Pons (tissue), 1 donor: ENCODE measurements around the gene TTC17.
A peak's percentile ranks its signal among the peaks of the same experiment; 100 is the strongest.

ENCODE experiments used
- DNase-seq: peaks from one replicate; pipeline ENCODE4 v3.0.0-alpha.2; 2016; ENCODE audit warnings: low spot score

TTC17 gene

GRCh38 chr11:43532041-43532440 is 173.3 kb downstream of the TTC17 start:
- peak; percentile 73 for DNase-seq

DNA sequence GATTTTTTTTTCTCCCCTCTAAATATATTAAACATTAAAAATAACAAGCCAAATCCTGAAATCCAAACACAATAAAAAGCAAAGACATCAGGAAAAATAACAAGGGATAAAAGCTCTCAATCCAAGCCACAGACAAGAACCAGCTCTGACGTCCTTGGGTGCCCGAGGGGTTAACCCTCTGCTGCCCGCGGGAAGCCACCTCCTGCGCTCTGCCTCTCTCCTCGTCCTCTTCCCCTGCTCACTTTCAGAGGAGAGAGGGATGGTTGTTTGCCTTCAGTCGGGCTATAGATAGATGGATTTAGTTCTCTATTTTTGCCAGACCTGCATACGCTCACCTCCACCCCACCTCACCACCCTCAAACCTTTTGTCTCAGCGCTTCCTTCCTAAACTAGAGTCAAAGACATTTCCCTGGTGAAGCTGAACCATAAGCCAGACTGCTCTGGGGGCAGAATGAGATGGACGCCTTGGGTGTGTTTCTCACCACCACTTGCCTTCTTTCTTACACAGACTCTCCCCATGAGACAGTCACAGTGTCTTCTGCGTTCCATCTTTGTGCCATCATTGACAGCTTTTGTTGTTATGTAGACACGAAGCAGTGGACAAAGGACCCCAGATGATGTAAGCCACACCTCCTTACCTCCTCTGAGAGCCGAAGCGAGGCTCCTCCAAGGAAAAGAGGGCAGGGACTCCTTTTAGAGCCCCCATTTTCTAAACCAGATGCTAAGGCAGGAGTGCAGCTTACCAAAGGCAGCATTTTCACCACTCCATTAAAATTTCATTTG is 179.3 kb downstream of the TTC17 start:
- DNase-seq = no peak

DNA sequence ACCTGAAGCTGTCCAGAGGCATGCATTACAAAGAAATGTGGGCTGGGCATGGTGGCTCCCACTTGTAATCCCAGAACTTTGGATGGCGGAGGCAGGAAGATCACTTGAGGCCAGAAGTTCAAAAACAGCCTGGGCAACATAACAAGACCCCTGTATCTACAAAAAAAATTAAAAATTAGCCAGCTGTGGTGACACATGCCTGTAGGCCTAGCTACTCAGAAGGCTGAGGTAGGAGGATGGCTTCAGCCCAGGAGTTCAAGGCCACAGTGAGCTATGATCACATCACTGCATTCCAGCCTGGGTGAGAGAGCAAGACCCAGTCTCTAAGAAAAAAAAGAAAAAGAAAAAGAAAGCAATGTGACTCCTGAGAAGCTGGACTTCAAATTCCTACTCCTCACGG is 183.3 kb downstream of the TTC17 start:
- no peak for DNase-seq

DNA sequence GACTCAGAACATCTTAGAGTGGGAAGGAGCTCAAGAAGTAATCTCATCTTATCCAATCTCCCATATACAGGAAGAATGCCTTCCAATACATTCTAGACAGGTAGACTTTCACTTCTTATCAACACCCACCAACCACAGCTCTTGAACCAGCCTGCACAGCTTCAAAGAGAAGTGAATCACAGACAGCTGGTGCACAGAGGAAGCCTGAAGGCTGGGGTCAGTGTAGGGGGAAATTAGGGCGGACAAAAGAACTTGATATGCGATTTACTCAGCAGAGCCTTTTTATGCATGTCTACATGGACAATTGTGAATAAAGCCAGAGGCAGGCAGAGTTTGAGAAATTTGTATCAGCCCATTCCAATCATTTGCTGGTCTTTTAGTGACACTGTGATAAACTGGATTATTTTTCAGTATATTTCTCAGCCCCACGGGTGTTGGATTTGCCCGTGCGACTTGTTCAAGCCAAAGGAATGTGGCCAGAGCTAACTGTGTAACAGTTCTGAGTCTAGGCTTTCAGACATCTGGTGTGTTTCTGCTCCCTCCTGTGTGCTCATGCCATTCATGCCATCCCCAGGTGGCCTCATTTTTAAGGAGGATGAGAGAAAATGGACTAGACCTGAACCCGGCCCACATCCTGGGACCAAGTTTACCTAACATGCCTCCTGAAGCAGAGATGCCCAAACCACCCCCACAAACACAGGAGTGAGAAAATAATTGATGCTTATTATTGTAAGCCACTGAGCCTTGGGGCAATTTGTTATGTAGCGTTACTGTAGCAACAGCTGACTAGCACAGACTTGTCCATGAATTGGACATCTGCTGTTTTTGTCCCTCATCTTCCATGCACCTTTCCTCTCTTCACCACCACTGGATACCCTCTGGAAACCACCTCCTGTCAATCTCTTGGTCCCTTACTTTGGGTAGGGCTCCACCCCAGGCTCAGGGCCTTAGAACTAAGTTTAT is 184.3 kb downstream of the TTC17 start:
- no peak for DNase-seq
